ENCODE measurements around the gene TGFBI.

GRCh38 chr5:136054142-136055019 lies 25.6 kb downstream of the TGFBI start:
- TF ChIP-seq CTCF (IDR thresholded peaks at IDR 0.05) (no peak), POLR2AphosphoS5 (IDR thresholded peaks at IDR 0.05) (no peak), EP300 (IDR thresholded peaks at IDR 0.05) (no peak)

All from upper lobe of left lung (tissue), 4 donors.